SK-N-MC (cell line): ENCODE results near the gene GATA2.

Experiments
- DNase-seq: peaks from one replicate; pipeline ENCODE4 v3.0.0-alpha.2; 2011; ENCODE audit warnings: low read depth, low spot score
- H3K27ac ChIP-seq: fragments of 200-600 bp; sonication (generic); 2 replicates; pipeline ENCODE4 v1.5.1; 2016; ENCODE audit warnings: mixed run types
- H3K36me3 ChIP-seq: fragments of 200-600 bp; sonication (generic); 2 replicates; pipeline ENCODE4 v1.6.1; 2017; ENCODE audit warnings: antibody characterized with exemption, low read length, mixed read lengths; ENCODE audit not compliant: insufficient read depth
- H3K4me3 ChIP-seq: fragments of 200-600 bp; sonication (generic); 2 replicates; pipeline ENCODE4 v1.5.1; 2016
- H3K9ac ChIP-seq: fragments of 200-600 bp; sonication (generic); 2 replicates; pipeline ENCODE4 v1.8.0; 2017; ENCODE audit warnings: mixed run types, mixed read lengths; ENCODE audit not compliant: insufficient read length
- H3K9me3 ChIP-seq: fragments of 200-600 bp; sonication (generic); 2 replicates; pipeline ENCODE4 v1.6.1; 2017; ENCODE audit warnings: low read depth, mild to moderate bottlenecking, antibody characterized with exemption, low read length, moderate library complexity, mixed read lengths
- EZH2 ChIP-seq: fragments of 200-600 bp; sonication (generic); IDR thresholded peaks from one replicate; pipeline ENCODE4 v1.6.1; 2017; ENCODE audit warnings: antibody characterized with exemption
- FOXP2 ChIP-seq: optimal IDR thresholded peaks from 2 replicates; pipeline ENCODE3; 2011; ENCODE audit warnings: mild to moderate bottlenecking, moderate library complexity; ENCODE audit not compliant: insufficient read depth; ENCODE audit errors: extremely low read length, control extremely low read depth
- POLR2AphosphoS5 ChIP-seq: IDR thresholded peaks from 2 replicates; pipeline ENCODE4 v1.6.1; 2012; ENCODE audit warnings: mild to moderate bottlenecking, low read depth, low read length, borderline replicate concordance

Gene GATA2

DNA sequence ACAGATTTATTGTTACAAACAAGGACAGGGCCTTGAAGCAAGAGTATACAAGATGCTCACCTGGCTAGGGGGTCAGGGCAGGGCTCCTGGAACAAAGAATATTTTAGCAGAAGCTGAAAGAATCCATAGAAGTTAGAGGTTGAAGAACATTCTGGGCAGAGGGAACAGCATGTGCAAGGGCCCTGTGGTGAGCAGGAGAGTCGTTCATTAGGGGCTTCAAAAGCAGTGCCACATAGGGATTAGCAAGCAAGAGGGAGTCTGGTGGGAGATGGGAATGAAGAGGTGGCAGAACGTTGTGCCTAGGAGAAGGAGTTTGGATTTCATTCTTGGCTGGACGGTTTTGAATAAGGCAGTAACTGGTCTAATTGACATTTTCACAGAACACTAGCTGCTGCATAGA lies 49.2 kb downstream of the GATA2 start:
- Histone ChIP-seq H3K4me3 (no peak overlapping the region), H3K9ac (no peak overlapping the region), H3K9me3 (no peaks in the 10 kb centered on the region), H3K36me3 (no peaks in the 10 kb centered on the region), H3K27ac (no peak overlapping the region)
- TF ChIP-seq POLR2AphosphoS5 (no peak), FOXP2 (no peak), EZH2 (no peak)
- DNase-seq, result no peak

GRCh38 chr3:128442949-128443348 lies 50.1 kb downstream of the GATA2 start:
- Histone ChIP-seq H3K36me3 (no peaks in the 10 kb centered on the region), H3K27ac (no peak overlapping the region), H3K9ac (no peak overlapping the region), H3K9me3 (no peaks in the 10 kb centered on the region), H3K4me3 (no peak overlapping the region)
- DNase-seq, result no peak
- TF ChIP-seq EZH2 (no peak), POLR2AphosphoS5 (no peak), FOXP2 (no peak)

- H3K9me3 ChIP-seq, result no peaks in the 10 kb centered on the region
- H3K9ac ChIP-seq, result no peak overlapping the region
- DNase-seq, result no peak
- H3K36me3 ChIP-seq, result no peaks in the 10 kb centered on the region
- no peak overlapping the region for H3K27ac ChIP-seq
- no peak for TF ChIP-seq POLR2AphosphoS5
- no peak for TF ChIP-seq EZH2
- no peak for TF ChIP-seq FOXP2
- no peak overlapping the region for H3K4me3 ChIP-seq
These were observed 50.9 kb downstream of the GATA2 start for GRCh38 chr3:128442070-128442469.

DNA sequence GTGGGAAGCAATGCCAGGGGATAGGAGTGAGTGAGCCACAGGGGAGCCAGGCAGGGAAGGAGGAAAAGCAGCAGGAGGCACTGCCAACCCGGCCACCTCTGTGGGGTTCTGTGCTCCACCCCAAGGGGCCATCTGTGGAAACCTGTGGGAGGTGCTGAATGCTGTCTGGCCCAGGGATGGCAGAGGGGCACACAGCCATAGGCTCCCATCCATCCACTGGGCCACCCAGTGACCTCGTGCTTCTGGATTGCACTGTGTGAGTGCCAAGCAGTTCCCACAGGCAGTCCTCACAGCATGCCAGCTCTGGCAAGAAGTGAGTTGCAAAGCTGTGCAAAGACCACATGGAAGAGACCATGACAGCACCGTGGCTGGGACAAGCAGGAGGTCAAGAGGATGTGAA lies 53.8 kb downstream of the GATA2 start:
- Histone ChIP-seq H3K36me3 (no peaks in the 10 kb centered on the region), H3K4me3 (no peak overlapping the region), H3K9me3 (no peaks in the 10 kb centered on the region), H3K27ac (no peak overlapping the region), H3K9ac (no peak overlapping the region)
- no peak for DNase-seq
- TF ChIP-seq POLR2AphosphoS5, result no peak
- no peak for TF ChIP-seq EZH2
- TF ChIP-seq FOXP2, result no peak

DNA sequence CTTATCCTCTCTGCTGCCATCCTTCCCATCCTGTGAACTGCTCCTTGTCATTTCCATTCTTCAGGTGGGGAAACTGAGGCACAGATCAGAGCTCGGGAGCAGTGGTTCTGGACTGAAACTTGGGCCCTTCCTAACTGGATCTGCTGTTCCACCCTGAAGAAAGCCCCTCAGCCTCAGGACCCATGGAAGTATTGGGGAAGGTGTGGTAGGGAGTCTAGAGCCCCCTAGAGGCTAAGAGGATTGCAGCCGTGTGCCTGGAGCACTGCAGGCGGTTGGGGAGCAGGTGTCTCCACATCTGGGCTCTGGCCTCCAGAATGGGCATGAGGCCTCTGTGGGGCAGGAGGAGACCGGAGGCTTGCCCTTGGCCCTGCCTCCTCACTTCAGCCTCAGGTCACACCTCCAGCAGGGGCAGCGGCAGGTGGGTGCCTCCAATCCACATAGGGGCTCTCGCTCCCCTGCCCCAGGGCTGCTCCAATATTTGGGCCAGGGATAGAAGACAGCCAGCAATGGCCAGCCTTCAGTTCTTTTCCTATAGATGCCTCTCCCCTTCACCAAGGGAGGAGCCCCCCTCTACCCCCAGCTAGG lies 54.4 kb downstream of the GATA2 start:
- Histone ChIP-seq H3K36me3 (no peaks in the 10 kb centered on the region), H3K9ac (no peak overlapping the region), H3K4me3 (no peak overlapping the region), H3K9me3 (no peaks in the 10 kb centered on the region), H3K27ac (no peak overlapping the region)
- DNase-seq, result no peak
- no peak for TF ChIP-seq FOXP2
- TF ChIP-seq EZH2, result no peak

GRCh38 chr3:128436214-128436613 lies 56.8 kb downstream of the GATA2 start:
- no peak overlapping the region for H3K27ac ChIP-seq
- no peak overlapping the region for H3K9ac ChIP-seq
- TF ChIP-seq EZH2 (no peak), POLR2AphosphoS5 (no peak)
- DNase-seq, result no peak
- no peaks in the 10 kb centered on the region for H3K9me3 ChIP-seq
- H3K36me3 ChIP-seq, result no peaks in the 10 kb centered on the region
- H3K4me3 ChIP-seq, result no peak overlapping the region

GRCh38 chr3:128435561-128435960 lies 57.4 kb downstream of the GATA2 start:
- no peaks in the 10 kb centered on the region for H3K9me3 ChIP-seq
- no peak overlapping the region for H3K4me3 ChIP-seq
- no peak for TF ChIP-seq FOXP2
- no peak for TF ChIP-seq EZH2
- no peak for TF ChIP-seq POLR2AphosphoS5
- H3K27ac ChIP-seq, result no peak overlapping the region
- H3K36me3 ChIP-seq, result no peaks in the 10 kb centered on the region
- DNase-seq, result no peak
- H3K9ac ChIP-seq, result no peak overlapping the region

GRCh38 chr3:128435058-128435457 lies 57.9 kb downstream of the GATA2 start:
- Histone ChIP-seq H3K9me3 (no peaks in the 10 kb centered on the region), H3K9ac (no peak overlapping the region), H3K27ac (no peak overlapping the region), H3K4me3 (no peak overlapping the region), H3K36me3 (no peaks in the 10 kb centered on the region)
- DNase-seq, result no peak
- TF ChIP-seq FOXP2, result no peak
- TF ChIP-seq POLR2AphosphoS5, result no peak
- no peak for TF ChIP-seq EZH2

- no peak overlapping the region for H3K27ac ChIP-seq
- TF ChIP-seq POLR2AphosphoS5 (no peak), FOXP2 (no peak)
- H3K9me3 ChIP-seq, result no peaks in the 10 kb centered on the region
- no peak overlapping the region for H3K4me3 ChIP-seq
- H3K9ac ChIP-seq, result no peak overlapping the region
- no peaks in the 10 kb centered on the region for H3K36me3 ChIP-seq
- no peak for DNase-seq
These were observed 58.5 kb downstream of the GATA2 start for GRCh38 chr3:128434524-128434923.
